K562 (cell line): ENCODE data around the gene ZSCAN12. TPM values are rescaled to one million over a fixed set of nuclear protein-coding genes. Genes with fewer than 3 reads are reported as not detected.
"Not testable (repeated sequence)": the region's sequence is repeated elsewhere in the genome, so short reads cannot be mapped to it uniquely, and the experiment has no call there.

Experiments used
- ATAC-seq: fragments of 200-7000 bp; cut with Tn5 transposase; 3 replicates; pipeline ENCODE4 v1.9.1; 2020; ENCODE audit warnings: moderate library complexity
- BruUV-seq: library from RNA; stranded (reverse); fragments of 400-500 nt; replicated peaks from 2 replicates; lab custom pipeline; 2021; lab: Mats Ljungman, UMichigan
- CTCF ChIA-PET: fragments of 300-600 bp; formaldehyde crosslinking; extraction: SDS; loops from one replicate; lab custom pipeline; 2021; ENCODE audit warnings: low intra/inter-chr PET ratio; lab: Yijun Ruan, JAX
- POLR2A ChIA-PET: fragments of 300-600, 350-650 bp; sonication (Branson Sonifier 250); formaldehyde crosslinking; extraction: SDS; loops from one replicate; lab custom pipeline; 2021; ENCODE audit warnings: antibody characterized with exemption, inconsistent platforms; lab: Yijun Ruan, JAX
- DNase-seq, 4 experiments: peaks; one replicate each; pipeline versions ENCODE4 v3.0.0 to v3.0.0-alpha.2; 2011 to 2018; ENCODE audit warnings: low spot score in 3 of 4, mixed read lengths in 3 of 4; ENCODE audit errors: extremely low read depth in 1 of 4
- FAIRE-seq: peaks from 2 replicates; lab custom pipeline; 2011; peaks lifted over from hg19 to GRCh38; lab: Jason Lieb, UNC
- H2AFZ ChIP-seq: 2 replicates; pipeline ENCODE4 v1.6.0; 2011; ENCODE audit warnings: low read depth, low read length, control low read depth, inconsistent platforms
- H3K27ac ChIP-seq: fragments of 200-600 bp; 3 replicates; pipeline ENCODE4 v1.8.0; 2011; ENCODE audit warnings: low read depth, mild to moderate bottlenecking, control low read depth, inconsistent platforms, low read length, moderate library complexity, mixed read lengths; ENCODE audit errors: extremely low read depth
- H3K27me3 ChIP-seq, 2 experiments: fragments of 300-600 bp in 1 of 2; 2 replicates in 1 of 2; 3 replicates in 1 of 2; pipeline versions ENCODE4 v1.6.0 to v1.8.0; 2011; ENCODE audit warnings: inconsistent platforms in 2 of 2, low read length in 2 of 2, mild to moderate bottlenecking in 1 of 2, mixed read lengths in 1 of 2, moderate library complexity in 1 of 2; ENCODE audit not compliant: control insufficient read depth in 2 of 2, insufficient read depth in 2 of 2
- H3K36me3 ChIP-seq: fragments of 300-600 bp; 3 replicates; pipeline ENCODE4 v1.8.0; 2011; ENCODE audit warnings: mild to moderate bottlenecking, low read length, inconsistent platforms; ENCODE audit not compliant: control insufficient read depth, insufficient read depth
- H3K4me1 ChIP-seq, 2 experiments: fragments of 200-600 bp in 1 of 2; replicated peaks in 1 of 2; 2 replicates in 1 of 2; 3 replicates in 1 of 2; pipeline versions ENCODE4 v1.5.1 to v1.8.0; 2011; ENCODE audit warnings: inconsistent platforms in 2 of 2, low read length in 2 of 2, mild to moderate bottlenecking in 1 of 2, mixed read lengths in 1 of 2, moderate library complexity in 1 of 2; ENCODE audit not compliant: control insufficient read depth in 2 of 2, insufficient read depth in 2 of 2
- H3K4me2 ChIP-seq: 2 replicates; pipeline ENCODE4 v1.6.1; 2011; ENCODE audit warnings: low read length, control low read depth, inconsistent platforms, mixed read lengths; ENCODE audit not compliant: insufficient read depth
- H3K4me3 ChIP-seq: fragments of 200-600 bp; sonication (generic), shearing (Covaris generic); 2 replicates; pipeline ENCODE4 v1.5.1; 2016; ENCODE audit warnings: control low read depth, inconsistent platforms
- H3K79me2 ChIP-seq: fragments of 200-600 bp; 3 replicates; pipeline ENCODE4 v1.8.0; 2011; ENCODE audit warnings: low read length, inconsistent platforms; ENCODE audit not compliant: control insufficient read depth, insufficient read depth
- H3K9ac ChIP-seq, 2 experiments: 2 replicates each; pipeline versions ENCODE4 v1.6.0 to v1.6.1; 2011; ENCODE audit warnings: low read depth in 2 of 2, low read length in 2 of 2, control low read depth in 1 of 2, inconsistent platforms in 1 of 2, mild to moderate bottlenecking in 1 of 2, mixed read lengths in 1 of 2; ENCODE audit not compliant: insufficient read depth in 1 of 2
- H3K9me1 ChIP-seq: one replicate; pipeline ENCODE4 v1.6.0; 2011; ENCODE audit warnings: inconsistent platforms, mild to moderate bottlenecking, low read length, moderate library complexity; ENCODE audit not compliant: control insufficient read depth, insufficient read depth
- H3K9me3 ChIP-seq: replicated peaks from 2 replicates; pipeline ENCODE4 v1.5.1; 2011; ENCODE audit warnings: low read depth, low read length, inconsistent platforms; ENCODE audit not compliant: control insufficient read depth, insufficient read depth
- H4K20me1 ChIP-seq: replicated peaks from 2 replicates; pipeline ENCODE4 v1.6.1; 2011; ENCODE audit warnings: low read length, inconsistent platforms, mixed read lengths; ENCODE audit not compliant: control insufficient read depth, insufficient read depth
- ZBTB33 ChIP-seq: sonication (generic); formaldehyde crosslinking; IDR thresholded peaks from 2 replicates; pipeline ENCODE4 v1.8.1; 2023; ENCODE audit warnings: mild to moderate bottlenecking, missing genetic modification reagents
- WGBS: fragments of 100-300 bp; shearing (Covaris generic); methylation state at CpG from one replicate; pipeline ENCODE4 v1.1.6; 2016; ENCODE audit warnings: low coverage, mixed read lengths; ENCODE audit not compliant: insufficient coverage; ENCODE audit errors: missing lambda C conversion rate; 5-methylcytosine and 5-hydroxymethylcytosine counted together
- in situ Hi-C: fragments of 300-500 bp; cut with MboI; formaldehyde crosslinking; loops from 4 replicates; pipeline ENCODE4 v1.15.0; 2018; ENCODE audit warnings: inconsistent platforms, mixed read lengths
- intact Hi-C: fragments of 100-400 bp; cut with micrococcal nuclease; formaldehyde crosslinking; loops from 2 replicates; pipeline ENCODE4 v1.14.2; 2022
- polyA plus RNA-seq, 8 experiments: library from polyadenylated mRNA; depleted of rRNA in 4 of 8; stranded (reverse) in 5 of 8; unstranded in 3 of 8; fragments of >200 nt; fragmentation: Nextera tagmentation in 2 of 8; fragmentation: Illumina TruSeq in 1 of 8; extraction: Ambion mirVana in 2 of 8; extraction: Trizol in 1 of 8; gene quantifications; 2 replicates each; pipeline versions ENCODE4 v1.2.1 to v1.2.3, GENCODE V29; 2011 to 2014; ENCODE audit warnings: inconsistent platforms in 1 of 8, missing spikeins in 1 of 8
- total RNA-seq, 7 experiments: library from RNA; depleted of rRNA in 6 of 7; stranded (reverse); fragments of >200 nt in 6 of 7; fragmentation: Illumina TruSeq in 2 of 7; extraction: Trizol in 2 of 7; gene quantifications; 2 replicates each; pipeline versions ENCODE4 v1.2.1 to v1.2.3, GENCODE V29; 2011 to 2021; ENCODE audit warnings: low replicate concordance in 1 of 7

ZSCAN12 gene
- total and polyA plus RNA-seq, 9 of the 15 experiments (the other 6 are each of a cell fraction or from before 2014, with no cell fraction given), result 2.5 to 19.6 (median 12.5) TPM

- in situ Hi-C loops (loop anchor here (5.0 kb wide), 1 partner anchor 222 kb away; no protein-coding TSS in a partner anchor), intact Hi-C loops (loop anchor here (5.0 to 10.0 kb wide), 3 partner anchors 323 to 525 kb away; a partner anchor contains a TSS)
- H3K27me3 ChIP-seq, CTCF ChIA-PET, H2AFZ ChIP-seq, DNase-seq, BruUV-seq, H3K27ac ChIP-seq, H4K20me1 ChIP-seq, FAIRE-seq, H3K9me1 ChIP-seq, H3K9me3 ChIP-seq, H3K9ac ChIP-seq, ATAC-seq, H3K4me2 ChIP-seq, H3K4me3 ChIP-seq: not testable (repeated sequence)
- 0 out of 2 replicates have a peak, but pooled peaks have one; percentile 48 for TF ChIP-seq ZBTB33 (CRISPR knock-in tag)
- Histone ChIP-seq H3K36me3 (peaks cover 50% of the 10 kb centered on the region), H3K79me2 (peaks cover 33% of the 10 kb centered on the region), H3K4me1 (peaks cover 24 to 25% of the 10 kb centered on the region in 2 experiments)
- POLR2A ChIA-PET, result interaction anchor here (0.8 to 1.6 kb wide), 2 partner anchors 12 to 22 kb away, joined by 5 to 7 read pairs; no protein-coding TSS in a partner anchor
- WGBS, result 95% methylated on average over 13 of the region's 16 CpGs
Observed at GRCh38 chr6:28359562-28359961, 40.0 kb downstream of the ZSCAN12 start.
